ENCODE measurements around the gene GCNA.

DNA sequence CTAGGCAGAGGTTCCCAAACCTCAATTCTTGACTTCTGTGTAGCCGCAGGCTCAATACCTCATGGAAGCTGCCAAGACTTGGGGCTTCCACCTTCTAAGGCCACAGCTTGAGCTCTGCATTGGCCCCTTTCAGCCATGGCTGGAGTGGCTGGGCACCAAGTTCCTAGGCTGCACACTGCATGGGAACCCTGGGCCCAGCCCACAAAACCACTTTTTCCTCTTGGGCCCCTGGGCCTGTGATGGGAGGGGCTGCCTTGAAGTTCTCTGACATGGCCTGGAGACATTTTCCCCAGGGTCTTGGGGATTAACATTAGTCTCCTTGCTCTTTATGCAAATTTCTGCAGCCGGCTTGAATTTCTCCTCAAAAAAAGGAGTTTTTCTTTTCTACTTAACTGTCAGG lies 75.1 kb downstream of the GCNA start:
- TF ChIP-seq, protein P1, sequence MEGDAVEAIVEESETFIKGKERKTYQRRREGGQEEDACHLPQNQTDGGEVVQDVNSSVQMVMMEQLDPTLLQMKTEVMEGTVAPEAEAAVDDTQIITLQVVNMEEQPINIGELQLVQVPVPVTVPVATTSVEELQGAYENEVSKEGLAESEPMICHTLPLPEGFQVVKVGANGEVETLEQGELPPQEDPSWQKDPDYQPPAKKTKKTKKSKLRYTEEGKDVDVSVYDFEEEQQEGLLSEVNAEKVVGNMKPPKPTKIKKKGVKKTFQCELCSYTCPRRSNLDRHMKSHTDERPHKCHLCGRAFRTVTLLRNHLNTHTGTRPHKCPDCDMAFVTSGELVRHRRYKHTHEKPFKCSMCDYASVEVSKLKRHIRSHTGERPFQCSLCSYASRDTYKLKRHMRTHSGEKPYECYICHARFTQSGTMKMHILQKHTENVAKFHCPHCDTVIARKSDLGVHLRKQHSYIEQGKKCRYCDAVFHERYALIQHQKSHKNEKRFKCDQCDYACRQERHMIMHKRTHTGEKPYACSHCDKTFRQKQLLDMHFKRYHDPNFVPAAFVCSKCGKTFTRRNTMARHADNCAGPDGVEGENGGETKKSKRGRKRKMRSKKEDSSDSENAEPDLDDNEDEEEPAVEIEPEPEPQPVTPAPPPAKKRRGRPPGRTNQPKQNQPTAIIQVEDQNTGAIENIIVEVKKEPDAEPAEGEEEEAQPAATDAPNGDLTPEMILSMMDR (conservative IDR thresholded peaks at IDR 0.05; ENCODE audit: low read length) = no peak
- no peak for TF ChIP-seq EZH2phosphoT487 (IDR thresholded peaks at IDR 0.05; ENCODE audit: borderline replicate concordance, low read depth, low read length)
